Omental fat pad (tissue), 4 donors: ENCODE measurements around the gene UBE3B. TPM values are rescaled to one million over a fixed set of nuclear protein-coding genes. Genes with fewer than 3 reads are reported as not detected.

Source experiments
- ATAC-seq: fragments of 150-250 bp; one replicate; pipeline ENCODE4 v1.9.1; 2016; ENCODE audit warnings: mild to moderate bottlenecking, moderate library complexity; ENCODE audit not compliant: low FRiP score
- DNase-seq: peaks from one replicate; pipeline ENCODE4 v3.0.0-alpha.2; 2019; ENCODE audit warnings: low spot score
- total RNA-seq, 4 donors: library from RNA; depleted of rRNA; stranded (reverse); fragments of >200 nt; gene quantifications; one replicate each; pipeline ENCODE4 v1.1.0, GENCODE V29; 2016
- TF ChIP-seq, protein P1 (sequence below), 3 donors: fragments of 450-650 bp; IDR thresholded peaks; one replicate each; pipeline ENCODE4 v1.5.1; 2016 to 2017; ENCODE audit warnings: antibody characterized with exemption in 3 of 3, mild to moderate bottlenecking in 3 of 3, moderate library complexity in 2 of 3

The UBE3B gene
- total RNA-seq, 4 donors from 2014 or later, result 36.6 to 82.4 (median 40.1) TPM

DNA sequence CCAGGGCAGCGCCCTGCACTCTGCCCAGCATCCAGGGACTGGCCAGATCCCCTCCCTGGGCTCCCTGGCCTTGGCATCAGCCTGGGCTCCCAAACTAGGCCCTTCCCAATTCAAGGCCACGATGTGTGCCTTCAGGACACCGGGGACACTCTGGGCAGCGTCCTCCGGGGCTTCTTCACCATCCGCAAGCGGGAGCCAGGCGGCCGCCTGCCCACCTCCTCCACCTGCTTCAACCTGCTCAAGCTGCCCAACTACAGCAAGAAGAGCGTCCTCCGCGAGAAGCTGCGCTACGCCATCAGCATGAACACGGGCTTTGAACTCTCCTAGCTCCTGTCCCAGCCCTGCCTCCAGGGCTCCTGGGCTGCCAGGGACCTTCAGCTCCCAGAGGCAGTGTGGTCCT, 57.0 kb downstream of the UBE3B start:
- no peak for ATAC-seq
- DNase-seq, result no peak
- TF ChIP-seq, protein P1, sequence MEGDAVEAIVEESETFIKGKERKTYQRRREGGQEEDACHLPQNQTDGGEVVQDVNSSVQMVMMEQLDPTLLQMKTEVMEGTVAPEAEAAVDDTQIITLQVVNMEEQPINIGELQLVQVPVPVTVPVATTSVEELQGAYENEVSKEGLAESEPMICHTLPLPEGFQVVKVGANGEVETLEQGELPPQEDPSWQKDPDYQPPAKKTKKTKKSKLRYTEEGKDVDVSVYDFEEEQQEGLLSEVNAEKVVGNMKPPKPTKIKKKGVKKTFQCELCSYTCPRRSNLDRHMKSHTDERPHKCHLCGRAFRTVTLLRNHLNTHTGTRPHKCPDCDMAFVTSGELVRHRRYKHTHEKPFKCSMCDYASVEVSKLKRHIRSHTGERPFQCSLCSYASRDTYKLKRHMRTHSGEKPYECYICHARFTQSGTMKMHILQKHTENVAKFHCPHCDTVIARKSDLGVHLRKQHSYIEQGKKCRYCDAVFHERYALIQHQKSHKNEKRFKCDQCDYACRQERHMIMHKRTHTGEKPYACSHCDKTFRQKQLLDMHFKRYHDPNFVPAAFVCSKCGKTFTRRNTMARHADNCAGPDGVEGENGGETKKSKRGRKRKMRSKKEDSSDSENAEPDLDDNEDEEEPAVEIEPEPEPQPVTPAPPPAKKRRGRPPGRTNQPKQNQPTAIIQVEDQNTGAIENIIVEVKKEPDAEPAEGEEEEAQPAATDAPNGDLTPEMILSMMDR (IDR thresholded peaks at IDR 0.05), result no peak

DNA sequence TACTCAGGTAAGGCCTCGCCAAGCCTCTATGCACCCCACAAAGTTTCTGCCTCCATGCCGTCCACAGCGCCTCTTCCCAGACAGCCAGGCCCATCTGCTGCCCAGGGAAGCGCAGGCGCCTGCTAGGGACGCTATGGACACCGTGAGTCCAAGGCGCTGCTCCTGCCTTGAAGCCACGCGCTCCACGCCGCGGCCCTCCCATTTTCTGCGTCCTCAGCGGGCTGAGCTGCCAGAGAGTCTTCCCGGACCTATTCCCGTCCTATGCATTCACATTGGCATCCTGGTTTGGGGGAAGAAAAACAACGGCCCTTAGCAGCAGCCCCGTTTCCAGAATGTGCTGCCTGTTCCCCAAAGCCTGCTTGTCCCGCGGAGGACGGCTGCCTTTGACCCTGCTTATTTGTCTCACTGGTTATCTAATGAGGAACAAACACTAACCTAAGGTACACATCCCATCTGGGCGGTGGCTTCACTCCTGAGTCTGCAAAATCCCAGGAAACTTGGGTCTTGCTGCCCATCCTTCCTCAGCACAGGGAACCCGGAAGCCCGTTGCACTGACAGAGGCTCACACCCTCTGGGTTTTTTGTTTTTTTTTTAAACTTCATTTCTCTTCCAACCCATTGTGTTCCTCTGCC, 57.9 kb downstream of the UBE3B start:
- TF ChIP-seq, protein P1 (IDR thresholded peaks at IDR 0.05), result no peak
- DNase-seq (no peak), ATAC-seq (no peak)

DNA sequence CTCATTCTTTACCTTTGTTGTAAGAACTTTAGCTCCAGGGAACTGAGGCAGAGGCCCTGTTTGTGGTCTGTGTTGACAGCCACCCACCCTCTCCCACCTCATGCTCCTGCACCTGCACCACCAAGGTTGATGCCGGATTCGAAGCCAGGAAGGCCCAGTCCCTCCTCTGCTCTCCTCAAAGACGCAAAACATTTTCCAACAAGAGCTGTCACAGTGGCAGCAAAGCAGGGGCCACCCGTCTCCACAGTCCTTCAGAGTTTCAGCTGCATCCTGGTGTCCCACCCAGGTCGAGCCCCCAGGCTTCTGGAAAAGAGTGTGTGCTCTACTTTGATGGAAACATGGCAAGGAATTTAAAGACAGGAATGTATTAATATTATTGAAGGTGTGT, 58.4 kb downstream of the UBE3B start:
- ATAC-seq, result no peak
- DNase-seq, result no peak
- TF ChIP-seq, protein P1 (IDR thresholded peaks at IDR 0.05), result no peak

DNA sequence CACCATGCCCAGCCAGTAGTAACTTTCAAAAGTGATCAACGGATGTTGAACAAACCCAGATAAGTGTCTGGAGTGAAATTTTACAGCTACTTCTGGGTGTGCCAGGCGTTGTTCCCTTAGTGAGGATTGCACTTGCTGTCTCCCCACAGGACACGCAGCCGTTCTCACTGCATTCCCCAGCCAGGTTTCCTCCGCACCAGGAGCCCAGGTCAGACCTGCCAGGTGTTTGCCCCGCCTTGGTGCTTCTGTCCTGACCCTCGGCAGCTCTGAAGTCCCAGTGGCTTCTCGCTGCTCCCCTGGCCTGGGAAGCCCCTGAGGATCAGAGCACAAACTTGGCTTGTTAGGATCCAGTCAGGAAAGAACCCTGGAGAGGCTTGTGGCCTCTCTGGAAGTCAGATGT, 59.7 kb downstream of the UBE3B start:
- no peak for DNase-seq
- TF ChIP-seq, protein P1 (IDR thresholded peaks at IDR 0.05), result no peak
- no peak for ATAC-seq

DNA sequence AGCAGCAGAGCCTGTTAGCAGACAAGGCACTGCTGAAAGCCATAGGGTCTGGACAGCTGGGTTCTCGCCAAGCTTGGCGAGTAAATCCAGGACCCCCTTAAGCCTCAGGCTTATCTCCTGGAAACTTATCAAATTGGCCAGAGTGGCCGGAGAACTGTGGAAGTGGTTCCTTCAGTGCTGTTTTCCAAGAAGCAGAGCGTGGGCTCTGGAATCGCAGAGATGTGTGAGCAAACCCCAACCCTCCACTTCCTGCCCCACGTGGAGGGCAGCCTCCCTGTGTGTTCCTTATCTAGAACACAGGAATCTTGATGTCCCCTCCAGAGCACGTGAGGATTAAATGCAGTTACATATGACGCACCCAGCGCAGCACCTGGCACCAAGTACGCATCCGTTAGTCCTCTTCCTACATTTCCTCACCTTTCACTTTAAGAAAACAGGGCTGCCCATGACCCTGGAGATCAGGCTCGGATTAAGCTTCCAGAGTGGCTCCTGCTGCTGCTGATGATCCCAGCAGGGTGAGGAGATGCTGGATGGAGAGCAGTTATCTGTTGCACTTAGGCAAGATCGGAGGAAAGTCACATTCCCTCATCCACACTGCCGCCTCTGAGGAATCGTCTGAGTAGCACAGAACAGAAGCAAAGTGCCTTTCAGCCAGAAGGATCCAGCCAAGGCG, 60.9 kb downstream of the UBE3B start:
- ATAC-seq, result no peak
- DNase-seq, result no peak
- TF ChIP-seq, protein P1 (IDR thresholded peaks at IDR 0.05), result no peak

DNA sequence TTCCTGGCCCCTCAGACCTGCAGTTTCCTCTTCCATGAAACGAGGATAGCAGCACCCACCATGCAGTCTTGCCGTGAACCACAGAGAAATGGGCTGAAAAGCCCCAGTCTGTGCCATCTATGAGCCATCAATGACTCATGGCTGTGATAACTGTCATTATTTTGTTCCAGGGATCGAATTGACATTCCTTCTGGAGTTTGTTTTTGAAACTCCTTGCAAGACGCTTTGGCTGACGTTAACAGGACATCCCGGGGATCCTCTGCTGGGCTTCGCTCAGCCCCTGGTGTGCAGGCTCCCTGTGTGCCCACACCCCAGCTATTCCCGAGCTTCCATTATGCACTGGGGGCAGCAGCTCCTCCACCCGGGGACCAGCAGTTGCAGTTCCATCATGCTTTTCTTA, 62.1 kb downstream of the UBE3B start:
- no peak for ATAC-seq
- TF ChIP-seq, protein P1 (IDR thresholded peaks at IDR 0.05), result no peak

More for the DNA sequence above, 62.1 kb downstream of the UBE3B start:
- DNase-seq, result no peak
